ENCODE measurements around the gene SMAD2.

- TF ChIP-seq TAF1 (IDR thresholded peaks at IDR 0.05; ENCODE audit: borderline replicate concordance, low read depth, low read length) (no peak), POLR2AphosphoS5 (IDR thresholded peaks at IDR 0.05; ENCODE audit: low read depth, low read length) (no peak), POLR2A (IDR thresholded peaks at IDR 0.05; ENCODE audit: low read depth, low read length) (no peak)
Measured at GRCh38 chr18:47865183-47865582, 65.3 kb downstream of the SMAD2 start.
